A549 (cell line): ENCODE measurements around the gene ABT1.

Source experiments
- SMC3 ChIP-seq: fragments of >200 bp; sonication (Bioruptor Twin); formaldehyde crosslinking; IDR thresholded peaks from 3 replicates; pipeline ENCODE4 v1.6.1; 2018; ENCODE audit warnings: inconsistent platforms
- TF ChIP-seq, protein P1 (sequence below): fragments of >200 bp; sonication (Bioruptor Twin); formaldehyde crosslinking; IDR thresholded peaks from 3 replicates; pipeline ENCODE4 v1.5.1; 2016
- TF ChIP-seq, protein P2 (sequence below): fragments of 450-650 bp; IDR thresholded peaks from 2 replicates; pipeline ENCODE4 v1.6.1; 2014; ENCODE audit warnings: antibody characterized with exemption

DNA sequence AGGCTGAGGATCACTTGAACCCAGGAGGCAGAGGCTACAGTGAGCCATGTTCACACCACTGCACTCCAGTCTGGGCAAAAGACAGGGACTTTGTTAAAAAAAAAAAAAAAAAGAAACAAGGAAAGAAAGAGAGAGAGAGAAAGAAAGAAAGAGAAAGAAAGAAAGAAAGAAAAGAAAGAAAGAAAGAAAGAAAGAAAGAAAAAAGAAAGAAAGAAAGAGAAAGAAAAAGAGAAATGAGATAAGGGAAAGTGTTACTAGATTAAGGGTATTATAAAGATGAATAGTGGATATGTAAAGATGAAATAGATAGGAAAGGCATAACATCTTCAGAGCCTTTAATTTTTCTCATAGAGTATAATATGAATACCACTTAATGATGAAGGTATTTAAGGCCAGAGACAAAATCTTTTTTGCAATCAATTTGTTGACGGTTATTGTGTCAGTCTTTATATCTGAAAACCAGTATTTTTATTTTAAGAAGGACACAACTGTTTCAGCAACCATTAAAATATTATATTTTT lies 26.6 kb downstream of the ABT1 start:
- TF ChIP-seq, protein P1, sequence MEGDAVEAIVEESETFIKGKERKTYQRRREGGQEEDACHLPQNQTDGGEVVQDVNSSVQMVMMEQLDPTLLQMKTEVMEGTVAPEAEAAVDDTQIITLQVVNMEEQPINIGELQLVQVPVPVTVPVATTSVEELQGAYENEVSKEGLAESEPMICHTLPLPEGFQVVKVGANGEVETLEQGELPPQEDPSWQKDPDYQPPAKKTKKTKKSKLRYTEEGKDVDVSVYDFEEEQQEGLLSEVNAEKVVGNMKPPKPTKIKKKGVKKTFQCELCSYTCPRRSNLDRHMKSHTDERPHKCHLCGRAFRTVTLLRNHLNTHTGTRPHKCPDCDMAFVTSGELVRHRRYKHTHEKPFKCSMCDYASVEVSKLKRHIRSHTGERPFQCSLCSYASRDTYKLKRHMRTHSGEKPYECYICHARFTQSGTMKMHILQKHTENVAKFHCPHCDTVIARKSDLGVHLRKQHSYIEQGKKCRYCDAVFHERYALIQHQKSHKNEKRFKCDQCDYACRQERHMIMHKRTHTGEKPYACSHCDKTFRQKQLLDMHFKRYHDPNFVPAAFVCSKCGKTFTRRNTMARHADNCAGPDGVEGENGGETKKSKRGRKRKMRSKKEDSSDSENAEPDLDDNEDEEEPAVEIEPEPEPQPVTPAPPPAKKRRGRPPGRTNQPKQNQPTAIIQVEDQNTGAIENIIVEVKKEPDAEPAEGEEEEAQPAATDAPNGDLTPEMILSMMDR, result no peak
- no peak for TF ChIP-seq SMC3
- TF ChIP-seq, protein P2, sequence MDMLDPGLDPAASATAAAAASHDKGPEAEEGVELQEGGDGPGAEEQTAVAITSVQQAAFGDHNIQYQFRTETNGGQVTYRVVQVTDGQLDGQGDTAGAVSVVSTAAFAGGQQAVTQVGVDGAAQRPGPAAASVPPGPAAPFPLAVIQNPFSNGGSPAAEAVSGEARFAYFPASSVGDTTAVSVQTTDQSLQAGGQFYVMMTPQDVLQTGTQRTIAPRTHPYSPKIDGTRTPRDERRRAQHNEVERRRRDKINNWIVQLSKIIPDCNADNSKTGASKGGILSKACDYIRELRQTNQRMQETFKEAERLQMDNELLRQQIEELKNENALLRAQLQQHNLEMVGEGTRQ, result no peak
